ENCODE measurements around the gene SMAP1.
"Not testable (repeated sequence)": the region's sequence is repeated elsewhere in the genome, so short reads cannot be mapped to it uniquely, and the experiment has no call there.

SMAP1 gene

GRCh38 chr6:70735513-70735912 lies 67.8 kb downstream of the SMAP1 start:
- peaks cover 15% of the 10 kb centered on the region for H3K36me3 ChIP-seq (ENCODE audit: insufficient read depth, low read length)
- H4K20me1 ChIP-seq (ENCODE audit: insufficient read depth, low read length) = no peaks in the 10 kb centered on the region
- H3K4me1 ChIP-seq (ENCODE audit: insufficient read depth, low read length) = no peaks in the 10 kb centered on the region
- DNase-seq (no peak), ATAC-seq (ENCODE audit: insufficient read depth, low read depth) (no peak)
- no peak overlapping the region for H2AFZ ChIP-seq (ENCODE audit: low read depth, low read length)
- H3K9ac ChIP-seq (ENCODE audit: low read depth, low read length) = no peak overlapping the region
- no peak overlapping the region for H3K4me2 ChIP-seq (ENCODE audit: insufficient read depth, low read length)
- H3K4me3 ChIP-seq (ENCODE audit: low read depth in 1 of 2, low read length in 2 of 2) = no peak overlapping the region
- H3K9me3 ChIP-seq (ENCODE audit: insufficient read depth, low read length, severe bottlenecking) = no peaks in the 10 kb centered on the region
- H3K27me3 ChIP-seq (ENCODE audit: insufficient read depth, low read length, poor library complexity) = no peaks in the 10 kb centered on the region
- no peaks in the 10 kb centered on the region for H3K79me2 ChIP-seq (ENCODE audit: insufficient read depth, low read length)
- no peak overlapping the region for H3K27ac ChIP-seq (ENCODE audit: low read length)
- TF ChIP-seq CTCF (IDR thresholded peaks at IDR 0.05; ENCODE audit: borderline replicate concordance, extremely low read depth, low read length, poor library complexity, severe bottlenecking) (no peak), EZH2 (IDR thresholded peaks at IDR 0.05; ENCODE audit: borderline replicate concordance, low read depth, low read length, severe bottlenecking) (no peak)

GRCh38 chr6:70738028-70738427 lies 70.3 kb downstream of the SMAP1 start:
- Histone ChIP-seq H3K36me3 (ENCODE audit: insufficient read depth, low read length) (peaks cover 26% of the 10 kb centered on the region), H3K9me3 (ENCODE audit: insufficient read depth, low read length, severe bottlenecking) (peaks cover 8% of the 10 kb centered on the region), H3K27ac (ENCODE audit: low read length) (no peak overlapping the region), H3K4me3 (ENCODE audit: low read depth in 1 of 2, low read length in 2 of 2) (no peak overlapping the region), H3K4me2 (ENCODE audit: insufficient read depth, low read length) (no peak overlapping the region), H4K20me1 (ENCODE audit: insufficient read depth, low read length) (no peaks in the 10 kb centered on the region), H3K27me3 (ENCODE audit: insufficient read depth, low read length, poor library complexity) (no peaks in the 10 kb centered on the region), H3K79me2 (ENCODE audit: insufficient read depth, low read length) (no peaks in the 10 kb centered on the region), H2AFZ (ENCODE audit: low read depth, low read length) (no peak overlapping the region), H3K4me1 (ENCODE audit: insufficient read depth, low read length) (no peaks in the 10 kb centered on the region), H3K9ac (ENCODE audit: low read depth, low read length) (no peak overlapping the region)
- TF ChIP-seq CTCF (IDR thresholded peaks at IDR 0.05; ENCODE audit: borderline replicate concordance, extremely low read depth, low read length, poor library complexity, severe bottlenecking) = no peak
- TF ChIP-seq EZH2 (IDR thresholded peaks at IDR 0.05; ENCODE audit: borderline replicate concordance, low read depth, low read length, severe bottlenecking) = no peak
- DNase-seq (no peak), ATAC-seq (ENCODE audit: insufficient read depth, low read depth) (no peak)

GRCh38 chr6:70739534-70739933 lies 71.9 kb downstream of the SMAP1 start:
- no peak overlapping the region for H2AFZ ChIP-seq (ENCODE audit: low read depth, low read length)
- TF ChIP-seq CTCF (IDR thresholded peaks at IDR 0.05; ENCODE audit: borderline replicate concordance, extremely low read depth, low read length, poor library complexity, severe bottlenecking) = no peak
- TF ChIP-seq EZH2 (IDR thresholded peaks at IDR 0.05; ENCODE audit: borderline replicate concordance, low read depth, low read length, severe bottlenecking) = no peak
- no peak overlapping the region for H3K27ac ChIP-seq (ENCODE audit: low read length)
- H3K4me2 ChIP-seq (ENCODE audit: insufficient read depth, low read length) = no peak overlapping the region
- H4K20me1 ChIP-seq (ENCODE audit: insufficient read depth, low read length) = no peaks in the 10 kb centered on the region
- H3K4me1 ChIP-seq (ENCODE audit: insufficient read depth, low read length) = no peaks in the 10 kb centered on the region
- ATAC-seq (ENCODE audit: insufficient read depth, low read depth) (no peak), DNase-seq (no peak)
- peaks cover 18% of the 10 kb centered on the region for H3K36me3 ChIP-seq (ENCODE audit: insufficient read depth, low read length)
- H3K9me3 ChIP-seq (ENCODE audit: insufficient read depth, low read length, severe bottlenecking) = peaks cover 8% of the 10 kb centered on the region
- no peak overlapping the region for H3K9ac ChIP-seq (ENCODE audit: low read depth, low read length)
- no peaks in the 10 kb centered on the region for H3K79me2 ChIP-seq (ENCODE audit: insufficient read depth, low read length)
- H3K4me3 ChIP-seq (ENCODE audit: low read depth in 1 of 2, low read length in 2 of 2) = no peak overlapping the region
- H3K27me3 ChIP-seq (ENCODE audit: insufficient read depth, low read length, poor library complexity) = no peaks in the 10 kb centered on the region

- not testable (repeated sequence) for DNase-seq; H3K4me1 ChIP-seq (ENCODE audit: insufficient read depth, low read length); H3K4me2 ChIP-seq (ENCODE audit: insufficient read depth, low read length); H4K20me1 ChIP-seq (ENCODE audit: insufficient read depth, low read length); H2AFZ ChIP-seq (ENCODE audit: low read depth, low read length); H3K27me3 ChIP-seq (ENCODE audit: insufficient read depth, low read length, poor library complexity); H3K9me3 ChIP-seq (ENCODE audit: insufficient read depth, low read length, severe bottlenecking); H3K79me2 ChIP-seq (ENCODE audit: insufficient read depth, low read length); H3K9ac ChIP-seq (ENCODE audit: low read depth, low read length); H3K4me3 ChIP-seq (ENCODE audit: low read depth in 1 of 2, low read length in 2 of 2); H3K27ac ChIP-seq (ENCODE audit: low read length); ATAC-seq (ENCODE audit: insufficient read depth, low read depth)
- peaks cover 15% of the 10 kb centered on the region for H3K36me3 ChIP-seq (ENCODE audit: insufficient read depth, low read length)
These were observed 73.1 kb downstream of the SMAP1 start for GRCh38 chr6:70740746-70741145.

GRCh38 chr6:70742462-70742861 lies 74.8 kb downstream of the SMAP1 start:
- H3K27me3 ChIP-seq (ENCODE audit: insufficient read depth, low read length, poor library complexity); ATAC-seq (ENCODE audit: insufficient read depth, low read depth): not testable (repeated sequence)

More at GRCh38 chr6:70742462-70742861, 74.8 kb downstream of the SMAP1 start:
- not testable (repeated sequence) for H2AFZ ChIP-seq (ENCODE audit: low read depth, low read length); H3K9ac ChIP-seq (ENCODE audit: low read depth, low read length); H3K4me1 ChIP-seq (ENCODE audit: insufficient read depth, low read length); H3K4me3 ChIP-seq (ENCODE audit: low read depth in 1 of 2, low read length in 2 of 2); H3K4me2 ChIP-seq (ENCODE audit: insufficient read depth, low read length); H3K9me3 ChIP-seq (ENCODE audit: insufficient read depth, low read length, severe bottlenecking); H3K27ac ChIP-seq (ENCODE audit: low read length); H4K20me1 ChIP-seq (ENCODE audit: insufficient read depth, low read length); H3K79me2 ChIP-seq (ENCODE audit: insufficient read depth, low read length); DNase-seq
- peaks cover 12% of the 10 kb centered on the region for H3K36me3 ChIP-seq (ENCODE audit: insufficient read depth, low read length)

Measured in DND-41 (cell line).